GM23338 (cell line): Measurements from ENCODE around the gene SPECC1. TPM values are rescaled to one million over a fixed set of nuclear protein-coding genes. Genes with fewer than 3 reads are reported as not detected.
A peak's percentile ranks its signal among the peaks of the same experiment; 100 is the strongest.

Source experiments
- ATAC-seq: fragments of 200-7000 bp; cut with Tn5 transposase; 3 replicates; pipeline ENCODE4 v1.9.1; 2020
- DNase-seq: peaks from one replicate; pipeline ENCODE4 v3.0.0-alpha.2; 2015; ENCODE audit warnings: low spot score
- H2AFZ ChIP-seq: fragments of 200-600 bp; sonication (generic); 2 replicates; pipeline ENCODE4 v1.8.0; 2016; ENCODE audit warnings: antibody characterized with exemption, mild to moderate bottlenecking, moderate library complexity
- H3F3A ChIP-seq: fragments of 200-600 bp; sonication (generic); replicated peaks from 2 replicates; pipeline ENCODE4 v1.8.0; 2017; ENCODE audit warnings: antibody characterized with exemption, mixed run types, low read depth
- H3K27ac ChIP-seq: fragments of 200-600 bp; sonication (generic); 2 replicates; pipeline ENCODE4 v1.6.1; 2016; ENCODE audit warnings: low read depth
- H3K27me3 ChIP-seq: fragments of 200-600 bp; sonication (generic); 2 replicates; pipeline ENCODE4 v1.8.0; 2016; ENCODE audit warnings: mild to moderate bottlenecking, mixed run types, moderate library complexity; ENCODE audit not compliant: insufficient read depth
- H3K36me3 ChIP-seq: fragments of 200-600 bp; sonication (generic); 2 replicates; pipeline ENCODE4 v1.8.0; 2016; ENCODE audit warnings: mild to moderate bottlenecking; ENCODE audit not compliant: insufficient read depth
- H3K4me1 ChIP-seq: fragments of 200-600 bp; sonication (generic); 2 replicates; pipeline ENCODE4 v1.8.0; 2016; ENCODE audit warnings: mild to moderate bottlenecking, moderate library complexity; ENCODE audit not compliant: insufficient read depth
- H3K4me2 ChIP-seq: fragments of 200-600 bp; sonication (generic); 2 replicates; pipeline ENCODE4 v1.7.1; 2017; ENCODE audit warnings: mixed run types
- H3K4me3 ChIP-seq: fragments of 200-600 bp; sonication (generic); 2 replicates; pipeline ENCODE4 v1.6.1; 2016; ENCODE audit warnings: mixed run types
- H3K79me2 ChIP-seq: fragments of 200-600 bp; sonication (generic); replicated peaks from 2 replicates; pipeline ENCODE4 v1.8.0; 2017; ENCODE audit warnings: mild to moderate bottlenecking; ENCODE audit not compliant: insufficient read depth
- H3K9me2 ChIP-seq: fragments of 200-600 bp; sonication (generic); 2 replicates; pipeline ENCODE4 v1.8.0; 2017; ENCODE audit not compliant: insufficient read depth
- H4K20me1 ChIP-seq: fragments of 200-600 bp; sonication (generic); replicated peaks from 2 replicates; pipeline ENCODE4 v1.8.0; 2017; ENCODE audit warnings: mild to moderate bottlenecking; ENCODE audit not compliant: insufficient read depth
- H3K27ac Mint-ChIP-seq: 2 replicates; pipeline ENCODE4 v1.8.0; 2020; ENCODE audit warnings: inconsistent platforms, mild to moderate bottlenecking, moderate library complexity, mixed read lengths
- H3K27me3 Mint-ChIP-seq: 3 replicates; pipeline ENCODE4 v1.8.0; 2022; ENCODE audit warnings: low read depth, mild to moderate bottlenecking, moderate library complexity, mixed read lengths, inconsistent platforms; ENCODE audit not compliant: insufficient read depth, poor library complexity
- H3K36me3 Mint-ChIP-seq: 3 replicates; pipeline ENCODE4 v1.8.0; 2021; ENCODE audit warnings: low read depth, mild to moderate bottlenecking, inconsistent platforms, moderate library complexity, mixed read lengths
- H3K4me1 Mint-ChIP-seq: 3 replicates; pipeline ENCODE4 v1.8.0; 2020; ENCODE audit warnings: mild to moderate bottlenecking, inconsistent platforms, mixed read lengths
- H3K4me3 Mint-ChIP-seq: 3 replicates; pipeline ENCODE4 v1.8.0; 2021; ENCODE audit warnings: moderate library complexity, mild to moderate bottlenecking, inconsistent platforms, mixed read lengths
- H3K9me3 Mint-ChIP-seq: 3 replicates; pipeline ENCODE4 v1.8.0; 2020; ENCODE audit warnings: moderate library complexity, mild to moderate bottlenecking, inconsistent platforms, mixed read lengths
- CREB1 ChIP-seq: fragments of 250-450 bp; sonication (Bioruptor Pico); IDR thresholded peaks from 2 replicates; pipeline ENCODE4 v1.5.0; 2020; ENCODE audit warnings: low read depth, mild to moderate bottlenecking, moderate library complexity
- EZH2 ChIP-seq: fragments of 200-600 bp; sonication (generic); IDR thresholded peaks from one replicate; pipeline ENCODE4 v1.8.0; 2017; ENCODE audit warnings: antibody characterized with exemption, mild to moderate bottlenecking, low read depth; ENCODE audit not compliant: unreplicated experiment
- JUNB ChIP-seq: IDR thresholded peaks from one replicate; pipeline ENCODE4 v1.6.1; 2016; ENCODE audit warnings: antibody characterized with exemption; ENCODE audit not compliant: unreplicated experiment
- REST ChIP-seq: IDR thresholded peaks from one replicate; pipeline ENCODE4 v1.6.1; 2018; ENCODE audit warnings: antibody characterized with exemption; ENCODE audit not compliant: unreplicated experiment
- ZNF114 ChIP-seq: fragments of 250-450 bp; sonication (Bioruptor Pico); IDR thresholded peaks from 2 replicates; pipeline ENCODE4 v1.5.0; 2020; ENCODE audit warnings: mild to moderate bottlenecking, moderate library complexity
- ZNF331 ChIP-seq: fragments of 250-450 bp; sonication (Bioruptor Pico); IDR thresholded peaks from 2 replicates; pipeline ENCODE4 v1.5.0; 2020; ENCODE audit warnings: low read depth, mild to moderate bottlenecking, moderate library complexity
- ZNF462 ChIP-seq: fragments of 250-450 bp; sonication (Bioruptor Pico); IDR thresholded peaks from 2 replicates; pipeline ENCODE4 v1.5.0; 2020; ENCODE audit warnings: mild to moderate bottlenecking, moderate library complexity
- polyA plus RNA-seq: library from polyadenylated mRNA; unstranded; fragments of >200 nt; fragmentation: Nextera tagmentation; extraction: Ambion mirVana; gene quantifications from 2 replicates; pipeline ENCODE4 v1.2.1, GENCODE V29; 2016
- total RNA-seq: library from RNA; depleted of rRNA; stranded (reverse); fragments of >200 nt; shearing (Covaris generic); gene quantifications from 2 replicates; pipeline ENCODE4 v1.2.3, GENCODE V29; 2014

Gene SPECC1
- total and polyA plus RNA-seq, 2 experiments from 2014 or later = 42.6 to 101 TPM

- no peaks in the 10 kb centered on the region for H3K36me3 ChIP-seq
- Mint-ChIP-seq H3K9me3 (no peaks in the 10 kb centered on the region), H3K27ac (no peak overlapping the region), H3K4me3 (no peak overlapping the region), H3K4me1 (peaks cover 20% of the 10 kb centered on the region), H3K36me3 (no peaks in the 10 kb centered on the region; the same call in 2 of the 3 replicates), H3K27me3 (peaks cover 5% of the 10 kb centered on the region)
- H2AFZ ChIP-seq = no peak overlapping the region
- no peaks in the 10 kb centered on the region for H4K20me1 ChIP-seq
- H3K4me2 ChIP-seq = no peak overlapping the region
- no peak overlapping the region for H3K4me3 ChIP-seq
- H3K9me2 ChIP-seq = no peaks in the 10 kb centered on the region
- no peaks in the 10 kb centered on the region for H3F3A ChIP-seq
- H3K27me3 ChIP-seq = no peaks in the 10 kb centered on the region
- ATAC-seq (no peak), DNase-seq (no peak)
- no peak overlapping the region for H3K27ac ChIP-seq
- peaks cover 2% of the 10 kb centered on the region; the same call in 1 of the 2 replicates for H3K4me1 ChIP-seq
- H3K79me2 ChIP-seq = no peaks in the 10 kb centered on the region
- no peak for TF ChIP-seq ZNF114
Observed at GRCh38 chr17:20077978-20078685, 69.0 kb downstream of the SPECC1 start.

- H3K9me3 Mint-ChIP-seq = no peaks in the 10 kb centered on the region
- H3K27ac Mint-ChIP-seq = no peak overlapping the region
- no peak overlapping the region for H3K4me3 Mint-ChIP-seq
- Histone ChIP-seq H3K27me3 (no peaks in the 10 kb centered on the region), H3K27ac (no peak overlapping the region), H3F3A (no peaks in the 10 kb centered on the region), H2AFZ (no peak overlapping the region), H3K4me1 (no peaks in the 10 kb centered on the region), H3K9me2 (no peaks in the 10 kb centered on the region), H3K36me3 (no peaks in the 10 kb centered on the region), H3K4me3 (no peak overlapping the region), H3K79me2 (no peaks in the 10 kb centered on the region), H3K4me2 (no peak overlapping the region), H4K20me1 (no peaks in the 10 kb centered on the region)
- ATAC-seq = no peak
- peaks cover 17% of the 10 kb centered on the region for H3K4me1 Mint-ChIP-seq
- TF ChIP-seq EZH2 (no peak), CREB1 (no peak), REST (no peak), ZNF114 (no peak), ZNF331 (CRISPR knock-in tag) (no peak), ZNF462 (CRISPR knock-in tag) (no peak), JUNB (no peak)
- H3K36me3 Mint-ChIP-seq = no peaks in the 10 kb centered on the region; the same call in 2 of the 3 replicates
- H3K27me3 Mint-ChIP-seq = peaks cover 5% of the 10 kb centered on the region
- peak; percentile 30 for DNase-seq
Observed at GRCh38 chr17:20080513-20080912, 71.4 kb downstream of the SPECC1 start.
